Measurements from ENCODE around the gene ANK2.

DNA sequence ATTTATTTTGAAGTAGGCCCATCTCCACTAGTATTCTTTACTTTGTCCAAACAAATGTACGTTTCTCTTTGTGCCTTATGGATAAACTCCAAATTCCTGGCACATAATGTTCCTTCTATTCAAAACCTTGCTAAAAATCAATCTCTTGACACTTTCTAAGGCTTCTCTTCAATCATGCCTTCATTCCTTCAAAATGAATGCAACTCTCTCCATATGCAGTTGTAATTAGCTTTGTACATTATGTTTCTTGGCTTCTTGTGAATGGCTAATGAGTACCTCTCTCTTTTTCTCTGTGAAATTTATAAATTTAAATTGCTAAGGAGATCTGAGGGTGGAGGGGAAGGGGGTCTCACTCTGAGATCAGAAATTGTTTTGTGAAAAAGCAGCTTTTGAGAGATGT lies 24.0 kb upstream of the ANK2 start:
- TF ChIP-seq, protein P1, sequence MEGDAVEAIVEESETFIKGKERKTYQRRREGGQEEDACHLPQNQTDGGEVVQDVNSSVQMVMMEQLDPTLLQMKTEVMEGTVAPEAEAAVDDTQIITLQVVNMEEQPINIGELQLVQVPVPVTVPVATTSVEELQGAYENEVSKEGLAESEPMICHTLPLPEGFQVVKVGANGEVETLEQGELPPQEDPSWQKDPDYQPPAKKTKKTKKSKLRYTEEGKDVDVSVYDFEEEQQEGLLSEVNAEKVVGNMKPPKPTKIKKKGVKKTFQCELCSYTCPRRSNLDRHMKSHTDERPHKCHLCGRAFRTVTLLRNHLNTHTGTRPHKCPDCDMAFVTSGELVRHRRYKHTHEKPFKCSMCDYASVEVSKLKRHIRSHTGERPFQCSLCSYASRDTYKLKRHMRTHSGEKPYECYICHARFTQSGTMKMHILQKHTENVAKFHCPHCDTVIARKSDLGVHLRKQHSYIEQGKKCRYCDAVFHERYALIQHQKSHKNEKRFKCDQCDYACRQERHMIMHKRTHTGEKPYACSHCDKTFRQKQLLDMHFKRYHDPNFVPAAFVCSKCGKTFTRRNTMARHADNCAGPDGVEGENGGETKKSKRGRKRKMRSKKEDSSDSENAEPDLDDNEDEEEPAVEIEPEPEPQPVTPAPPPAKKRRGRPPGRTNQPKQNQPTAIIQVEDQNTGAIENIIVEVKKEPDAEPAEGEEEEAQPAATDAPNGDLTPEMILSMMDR (IDR thresholded peaks at IDR 0.05 in 8 of 11, conservative IDR thresholded peaks at IDR 0.05 in 3 of 11): no peak
- TF ChIP-seq POLR2A (IDR thresholded peaks at IDR 0.05): no peak
